GM21825 (cell line): ENCODE data around the gene PPM1E.
"Not testable (repeated sequence)": the region's sequence is repeated elsewhere in the genome, so short reads cannot be mapped to it uniquely, and the experiment has no call there.

Source experiments
- ATAC-seq: cut with Tn5 transposase; IDR thresholded peaks from one replicate; pipeline ENCODE4 v1.9.1; 2021; ENCODE audit warnings: mild to moderate bottlenecking, moderate library complexity; ENCODE audit not compliant: unreplicated experiment

Gene PPM1E

GRCh38 chr17:58837699-58838098 lies 82.0 kb downstream of the PPM1E start:
- ATAC-seq = no peak

GRCh38 chr17:58840820-58841612 lies 85.4 kb downstream of the PPM1E start:
- no peak for ATAC-seq

DNA sequence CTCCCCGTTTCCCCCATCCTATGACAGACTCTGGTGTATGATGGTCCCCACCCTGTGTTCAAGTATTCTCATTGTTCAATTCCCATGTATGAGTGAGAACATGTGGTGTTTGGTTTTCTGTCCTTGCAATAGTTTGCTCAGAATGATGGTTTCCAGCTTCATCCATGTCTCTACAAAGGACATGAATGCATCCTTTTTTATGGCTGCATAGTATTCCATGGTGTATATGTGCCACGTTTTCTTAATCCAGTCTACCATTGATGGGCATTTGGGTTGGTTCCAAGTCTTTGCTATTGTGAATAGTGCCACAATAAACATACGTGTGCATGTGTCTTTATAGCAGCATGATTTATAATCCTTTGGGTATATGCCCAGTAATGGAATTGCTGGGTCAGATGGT lies 90.8 kb downstream of the PPM1E start:
- ATAC-seq = not testable (repeated sequence)

DNA sequence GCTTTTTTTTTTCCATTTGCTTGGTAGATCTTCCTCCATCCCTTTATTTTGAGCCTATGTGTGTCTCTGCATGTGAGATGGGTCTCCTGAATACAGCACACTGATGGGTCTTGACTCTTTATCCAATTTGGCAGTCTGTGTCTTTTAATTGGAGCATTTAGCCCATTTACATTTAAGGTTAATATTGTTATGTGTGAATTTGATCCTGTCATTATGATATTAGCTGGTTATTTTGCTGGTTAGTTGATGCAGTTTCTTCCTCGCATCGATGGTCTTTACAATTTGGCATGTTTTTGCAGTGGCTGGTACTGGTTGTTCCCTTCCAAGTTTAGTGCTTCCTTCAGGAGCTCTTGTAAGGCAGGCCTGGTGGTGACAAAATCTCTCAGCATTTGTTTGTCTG lies 94.5 kb downstream of the PPM1E start:
- ATAC-seq = not testable (repeated sequence)

DNA sequence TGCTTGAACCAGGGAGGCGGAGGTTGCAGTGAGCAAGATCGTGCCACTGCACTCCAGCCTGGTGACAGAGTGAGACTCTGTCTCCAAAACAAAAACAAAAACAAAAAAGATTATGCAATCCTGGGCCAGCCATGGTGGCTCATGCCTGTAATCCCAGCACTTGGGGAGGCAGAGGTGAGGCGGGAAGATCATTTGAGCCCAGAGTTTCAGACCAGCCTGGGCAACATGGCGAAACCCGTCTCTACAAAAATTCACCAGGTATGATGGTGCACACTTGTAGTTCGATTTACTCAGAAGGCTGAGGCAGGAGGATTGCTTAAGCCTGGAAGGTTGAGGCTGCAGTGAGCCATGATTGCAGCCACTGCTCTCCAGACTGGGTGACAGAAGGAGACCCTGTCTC lies 109.6 kb downstream of the PPM1E start:
- no peak for ATAC-seq

DNA sequence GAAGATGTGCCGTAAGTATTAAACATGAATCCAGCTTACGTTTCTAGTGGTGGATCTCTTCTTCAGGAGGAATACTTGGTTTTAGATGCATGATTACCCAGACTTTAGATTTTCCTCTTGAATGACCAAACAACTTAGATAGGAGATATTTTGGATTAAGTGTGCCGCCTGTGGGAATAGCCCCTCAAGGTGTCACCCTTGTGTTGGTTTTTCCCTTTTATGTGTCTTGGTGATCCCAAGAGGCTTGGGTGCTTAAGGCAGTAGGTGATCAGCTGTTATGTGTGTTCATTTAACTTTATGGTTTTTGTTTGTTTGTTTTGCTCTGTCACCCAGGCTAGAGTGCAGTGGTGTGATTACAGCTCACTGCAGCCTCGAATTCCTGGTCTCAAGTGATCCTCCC lies 115.1 kb downstream of the PPM1E start:
- no peak for ATAC-seq

DNA sequence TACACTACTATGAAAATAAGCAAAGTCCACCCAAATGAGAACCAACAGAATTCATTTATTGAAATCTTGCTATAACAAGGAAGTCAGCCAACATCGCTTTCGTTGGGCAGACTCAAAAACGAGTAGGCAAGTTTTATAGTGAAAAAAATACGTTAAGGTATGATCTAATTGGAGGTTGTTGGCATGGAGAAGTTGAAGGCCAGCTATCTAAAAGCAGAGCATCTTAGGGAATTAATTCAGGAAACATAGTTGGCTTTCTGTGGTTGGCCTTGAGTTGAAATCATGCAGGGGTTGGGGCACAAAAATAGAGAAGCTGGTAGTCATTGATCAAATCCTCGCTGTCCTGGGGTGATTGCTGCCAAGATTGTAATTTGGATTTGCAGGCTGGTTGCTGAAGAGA lies 118.3 kb downstream of the PPM1E start:
- no peak for ATAC-seq

GRCh38 chr17:58875261-58875660 lies 119.6 kb downstream of the PPM1E start:
- ATAC-seq = no peak

DNA sequence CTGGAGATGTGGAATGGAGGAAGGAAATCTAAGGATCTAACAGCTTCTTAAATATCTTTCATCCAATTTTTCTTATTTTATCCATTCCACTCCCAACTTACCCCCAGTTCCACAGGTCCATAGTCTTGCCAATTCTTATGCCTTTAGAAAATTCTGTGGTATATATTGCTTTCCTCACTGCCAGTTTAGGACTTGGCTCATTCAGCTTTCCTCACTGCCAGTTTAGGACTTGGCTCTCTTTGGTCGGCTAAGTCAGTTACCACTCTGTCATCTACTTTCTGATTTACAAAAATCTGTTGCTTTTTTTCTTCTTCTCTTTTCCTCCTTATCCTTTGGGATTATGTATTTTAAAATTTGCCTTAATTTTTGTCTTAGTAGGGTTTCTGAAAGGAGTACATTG lies 128.5 kb downstream of the PPM1E start:
- no peak for ATAC-seq

GRCh38 chr17:58886514-58886913 lies 130.9 kb downstream of the PPM1E start:
- ATAC-seq = no peak

DNA sequence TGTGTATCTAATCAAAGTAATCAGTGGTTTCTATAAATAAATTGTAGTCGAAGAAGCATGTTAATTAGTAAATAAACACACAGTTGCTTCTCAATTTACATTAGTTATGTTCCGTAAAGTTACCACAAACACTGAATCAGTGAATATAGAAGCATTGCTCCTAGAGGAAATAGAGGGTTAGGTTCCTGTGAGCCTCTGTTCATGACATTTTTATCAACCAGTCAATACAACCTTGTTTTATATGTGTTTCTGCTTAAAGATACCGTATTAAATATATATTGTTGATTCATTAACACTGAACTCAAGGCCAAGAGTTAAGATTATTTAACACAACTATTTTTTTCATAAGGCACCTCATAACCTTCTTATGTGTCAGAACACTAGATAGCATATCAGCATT lies 134.3 kb downstream of the PPM1E start:
- no peak for ATAC-seq

- ATAC-seq = no peak
Measured at GRCh38 chr17:58899191-58899590, 143.5 kb downstream of the PPM1E start.

DNA sequence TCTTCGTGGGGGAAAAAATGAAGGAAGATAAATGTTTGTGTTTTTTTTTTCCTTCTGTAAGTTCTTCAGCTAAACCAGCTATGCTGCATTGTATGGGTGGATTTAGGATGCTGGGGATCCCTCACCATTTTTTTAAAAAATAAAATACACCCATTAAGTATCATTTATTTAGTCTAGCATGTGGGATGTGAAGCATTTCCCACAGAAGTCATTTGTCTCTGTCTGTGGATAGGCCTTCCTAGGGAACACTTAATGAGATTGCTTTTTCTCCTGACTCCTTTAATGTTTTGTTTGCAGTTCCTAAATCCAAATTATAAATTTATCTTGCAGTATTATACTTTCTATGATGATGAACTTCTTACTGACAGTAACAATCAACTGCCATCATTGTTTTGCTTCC lies 146.7 kb downstream of the PPM1E start:
- no peak for ATAC-seq

GRCh38 chr17:58911741-58912343 lies 156.2 kb downstream of the PPM1E start:
- no peak for ATAC-seq

- no peak for ATAC-seq
Measured at GRCh38 chr17:58913552-58913951, 157.9 kb downstream of the PPM1E start.

GRCh38 chr17:58913971-58914769 lies 158.5 kb downstream of the PPM1E start:
- ATAC-seq = no peak

DNA sequence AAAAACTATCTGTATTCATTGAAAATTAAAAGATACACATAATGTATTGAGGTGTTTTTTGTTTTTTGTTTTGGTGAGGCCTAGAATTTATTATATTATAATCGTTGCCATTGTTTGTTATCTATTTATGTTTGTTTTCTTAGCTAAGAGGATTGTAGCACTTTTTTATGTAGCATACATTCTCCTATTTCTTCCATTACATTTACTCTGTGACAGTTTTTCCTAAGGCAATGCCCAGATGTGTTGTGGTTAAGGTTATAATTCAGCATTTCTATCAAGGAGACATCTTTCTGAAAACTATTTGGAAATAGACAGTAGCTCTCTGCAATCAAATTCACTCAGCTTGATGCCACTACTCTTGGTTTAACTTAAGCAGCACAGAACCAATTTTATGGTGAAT lies 161.6 kb downstream of the PPM1E start:
- no peak for ATAC-seq

DNA sequence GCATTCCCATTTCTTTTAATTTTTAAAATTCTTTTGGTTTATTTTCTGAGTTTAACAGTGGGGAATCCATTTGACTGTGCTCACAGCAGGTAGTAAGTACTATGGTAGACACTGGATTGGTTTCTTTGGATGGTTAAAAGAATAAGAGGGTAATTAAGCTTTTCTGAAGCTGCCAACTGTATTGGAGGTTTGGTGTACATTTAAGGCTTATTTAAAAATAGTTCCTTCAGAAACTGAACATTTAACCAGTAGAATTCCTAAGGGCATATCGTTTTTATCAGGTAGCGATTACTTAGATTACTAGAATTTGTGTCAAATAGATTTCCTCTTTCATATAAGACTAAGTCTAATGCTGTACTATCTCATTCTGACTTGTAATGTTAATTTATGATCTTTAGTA lies 162.4 kb downstream of the PPM1E start:
- ATAC-seq = no peak

GRCh38 chr17:58918884-58919283 lies 163.2 kb downstream of the PPM1E start:
- no peak for ATAC-seq

- ATAC-seq = no peak
Measured at GRCh38 chr17:58920773-58921172, 165.1 kb downstream of the PPM1E start.

GRCh38 chr17:58932956-58933355 lies 177.3 kb downstream of the PPM1E start:
- ATAC-seq = no peak

DNA sequence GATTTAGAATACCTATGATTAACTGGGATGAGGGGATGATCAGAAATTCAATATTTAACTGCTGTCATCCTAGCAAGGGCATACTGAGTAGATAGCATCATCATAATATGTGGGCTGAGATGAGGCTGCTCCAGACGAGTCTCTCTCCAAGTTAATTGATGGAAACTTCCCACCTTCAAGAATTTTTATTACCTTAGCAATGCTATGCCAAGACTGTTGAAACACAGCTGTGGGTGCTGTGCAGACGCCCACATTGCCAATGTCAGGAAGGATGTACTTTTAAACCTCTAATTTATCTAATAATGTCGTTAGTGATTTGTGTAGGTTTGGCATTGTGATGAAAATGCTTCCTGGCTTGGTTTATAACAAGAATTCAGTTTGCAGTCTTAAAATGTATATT lies 180.6 kb downstream of the PPM1E start:
- ATAC-seq = no peak
